Transverse colon (tissue), 4 donors: ENCODE results near the gene CRYGN.

ENCODE experiments used
- POLR2A ChIP-seq: fragments of 450-650 bp; IDR thresholded peaks from one replicate; pipeline ENCODE4 v1.6.1; 2016; ENCODE audit warnings: antibody characterized with exemption, mild to moderate bottlenecking, moderate library complexity
- POLR2AphosphoS5 ChIP-seq, 3 donors: sonication (generic); formaldehyde crosslinking; IDR thresholded peaks; one replicate each; pipeline ENCODE4 v1.6.1; 2016; ENCODE audit warnings: antibody characterized with exemption in 3 of 3
- TF ChIP-seq, protein P1 (sequence below), 5 experiments: fragments of 200-600 bp in 3 of 5; fragments of 450-650 bp in 2 of 5; sonication (generic) in 3 of 5; IDR thresholded peaks; 1 replicate in 2 of 5; 2 replicates in 3 of 5; pipeline ENCODE4 v1.5.1; 2016 to 2017; ENCODE audit warnings: antibody characterized with exemption in 5 of 5, inconsistent platforms in 3 of 5, mild to moderate bottlenecking in 2 of 5, moderate library complexity in 1 of 5

GRCh38 chr7:151469281-151469680 is 29.3 kb upstream of the CRYGN start:
- TF ChIP-seq, protein P1, sequence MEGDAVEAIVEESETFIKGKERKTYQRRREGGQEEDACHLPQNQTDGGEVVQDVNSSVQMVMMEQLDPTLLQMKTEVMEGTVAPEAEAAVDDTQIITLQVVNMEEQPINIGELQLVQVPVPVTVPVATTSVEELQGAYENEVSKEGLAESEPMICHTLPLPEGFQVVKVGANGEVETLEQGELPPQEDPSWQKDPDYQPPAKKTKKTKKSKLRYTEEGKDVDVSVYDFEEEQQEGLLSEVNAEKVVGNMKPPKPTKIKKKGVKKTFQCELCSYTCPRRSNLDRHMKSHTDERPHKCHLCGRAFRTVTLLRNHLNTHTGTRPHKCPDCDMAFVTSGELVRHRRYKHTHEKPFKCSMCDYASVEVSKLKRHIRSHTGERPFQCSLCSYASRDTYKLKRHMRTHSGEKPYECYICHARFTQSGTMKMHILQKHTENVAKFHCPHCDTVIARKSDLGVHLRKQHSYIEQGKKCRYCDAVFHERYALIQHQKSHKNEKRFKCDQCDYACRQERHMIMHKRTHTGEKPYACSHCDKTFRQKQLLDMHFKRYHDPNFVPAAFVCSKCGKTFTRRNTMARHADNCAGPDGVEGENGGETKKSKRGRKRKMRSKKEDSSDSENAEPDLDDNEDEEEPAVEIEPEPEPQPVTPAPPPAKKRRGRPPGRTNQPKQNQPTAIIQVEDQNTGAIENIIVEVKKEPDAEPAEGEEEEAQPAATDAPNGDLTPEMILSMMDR (IDR thresholded peaks at IDR 0.05), result no peak
- TF ChIP-seq POLR2AphosphoS5 (IDR thresholded peaks at IDR 0.05) (no peak), POLR2A (no peak)
